GM12875 (cell line): ENCODE measurements around the gene DIP2C.

Experiments used
- H3K4me3 ChIP-seq: one replicate; pipeline ENCODE4 v1.5.1; 2011; ENCODE audit warnings: low read depth, low read length, control low read depth
- TF ChIP-seq, protein P1 (sequence below): IDR thresholded peaks from 2 replicates; pipeline ENCODE4 v1.5.1; 2011; ENCODE audit warnings: low read depth, mild to moderate bottlenecking, control low read depth, inconsistent platforms, low read length, moderate library complexity, borderline replicate concordance; ENCODE audit not compliant: insufficient read depth

The DIP2C gene

DNA sequence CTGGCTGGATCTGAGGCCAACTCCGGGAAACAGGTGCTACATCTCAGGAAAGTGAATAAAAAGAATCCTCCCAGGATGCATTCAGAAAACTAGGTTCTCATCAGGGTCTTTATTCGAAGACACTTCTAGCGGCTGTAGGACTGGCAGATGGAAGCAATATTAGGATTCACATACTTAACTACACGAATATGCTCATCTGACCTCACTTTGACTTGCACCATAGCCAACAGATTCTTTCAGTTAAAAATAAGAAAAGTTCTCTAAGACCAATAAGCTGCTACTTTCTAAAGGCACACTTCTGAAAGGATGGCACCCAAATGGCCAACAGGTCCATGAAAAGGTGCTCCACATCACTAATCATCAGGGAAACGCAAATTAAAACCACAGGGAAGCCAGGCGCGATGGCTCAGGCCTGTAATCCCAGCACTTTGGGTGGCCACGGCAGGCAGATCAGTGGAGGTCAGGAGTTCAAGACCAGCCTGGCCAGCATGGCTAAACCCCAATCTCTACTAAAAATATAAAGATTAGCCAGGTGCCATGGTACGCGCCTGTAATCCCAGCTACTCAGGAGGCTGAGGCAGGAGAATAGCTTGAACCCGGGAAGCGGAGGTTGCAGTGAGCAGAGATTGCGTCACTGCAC is 296.2 kb downstream of the DIP2C start:
- TF ChIP-seq, protein P1, sequence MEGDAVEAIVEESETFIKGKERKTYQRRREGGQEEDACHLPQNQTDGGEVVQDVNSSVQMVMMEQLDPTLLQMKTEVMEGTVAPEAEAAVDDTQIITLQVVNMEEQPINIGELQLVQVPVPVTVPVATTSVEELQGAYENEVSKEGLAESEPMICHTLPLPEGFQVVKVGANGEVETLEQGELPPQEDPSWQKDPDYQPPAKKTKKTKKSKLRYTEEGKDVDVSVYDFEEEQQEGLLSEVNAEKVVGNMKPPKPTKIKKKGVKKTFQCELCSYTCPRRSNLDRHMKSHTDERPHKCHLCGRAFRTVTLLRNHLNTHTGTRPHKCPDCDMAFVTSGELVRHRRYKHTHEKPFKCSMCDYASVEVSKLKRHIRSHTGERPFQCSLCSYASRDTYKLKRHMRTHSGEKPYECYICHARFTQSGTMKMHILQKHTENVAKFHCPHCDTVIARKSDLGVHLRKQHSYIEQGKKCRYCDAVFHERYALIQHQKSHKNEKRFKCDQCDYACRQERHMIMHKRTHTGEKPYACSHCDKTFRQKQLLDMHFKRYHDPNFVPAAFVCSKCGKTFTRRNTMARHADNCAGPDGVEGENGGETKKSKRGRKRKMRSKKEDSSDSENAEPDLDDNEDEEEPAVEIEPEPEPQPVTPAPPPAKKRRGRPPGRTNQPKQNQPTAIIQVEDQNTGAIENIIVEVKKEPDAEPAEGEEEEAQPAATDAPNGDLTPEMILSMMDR, result no peak
- H3K4me3 ChIP-seq, result no peak overlapping the region

DNA sequence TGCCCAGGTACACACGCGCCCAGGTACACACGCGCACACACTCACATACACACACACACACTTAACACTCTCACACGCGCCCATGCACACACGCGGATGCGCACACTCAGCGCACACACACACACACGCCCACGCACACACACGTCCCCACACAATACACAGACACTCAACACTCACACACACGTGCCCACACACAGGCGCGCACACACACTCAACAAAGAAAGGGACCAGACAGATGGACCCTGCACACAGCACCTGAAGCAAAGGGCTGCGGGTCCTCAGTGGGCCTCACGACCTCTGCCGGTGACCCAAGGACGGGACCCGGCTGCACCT is 296.8 kb downstream of the DIP2C start:
- TF ChIP-seq, protein P1, result no peak
- H3K4me3 ChIP-seq, result no peak overlapping the region

DNA sequence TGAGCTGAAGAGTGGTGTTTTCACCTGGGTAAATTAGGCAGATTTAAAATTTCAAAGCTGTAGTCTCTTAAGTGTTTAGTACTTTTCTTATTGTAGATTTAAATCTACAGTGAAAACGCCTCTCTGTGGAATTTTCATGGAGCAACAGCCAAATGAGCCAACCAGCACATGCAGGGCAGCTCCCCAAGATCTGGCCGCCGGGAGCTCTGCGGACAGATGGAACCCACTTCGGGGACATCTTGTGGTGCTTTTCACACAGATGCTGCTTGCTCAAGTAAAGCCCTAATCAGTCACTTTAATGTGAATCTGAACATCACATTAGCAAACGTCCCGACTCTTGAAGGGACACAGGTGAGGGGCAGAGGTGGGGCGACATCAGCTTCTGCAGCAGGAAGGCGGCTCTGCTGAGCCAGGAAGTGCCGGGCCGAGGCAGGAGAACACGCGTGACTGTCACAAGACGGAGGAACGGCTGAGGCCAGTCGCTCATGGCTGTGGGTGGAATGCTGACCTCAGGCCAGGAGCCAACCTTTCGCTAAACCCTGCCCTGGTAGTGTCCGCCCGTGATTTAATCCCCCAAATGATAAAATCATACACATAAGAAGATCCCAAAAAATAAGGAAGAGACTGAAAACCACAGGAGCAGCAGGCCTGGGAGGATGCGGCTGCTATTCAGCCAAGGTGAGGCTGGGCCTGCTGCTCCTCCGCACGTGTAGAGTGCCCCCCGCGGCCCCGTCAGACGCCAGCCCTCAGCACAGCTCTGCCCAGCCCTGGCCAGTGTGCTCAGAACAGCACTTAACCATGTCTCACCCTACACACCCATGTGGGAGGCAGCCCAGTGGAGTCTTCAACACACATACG is 297.4 kb downstream of the DIP2C start:
- TF ChIP-seq, protein P1, result no peak

DNA sequence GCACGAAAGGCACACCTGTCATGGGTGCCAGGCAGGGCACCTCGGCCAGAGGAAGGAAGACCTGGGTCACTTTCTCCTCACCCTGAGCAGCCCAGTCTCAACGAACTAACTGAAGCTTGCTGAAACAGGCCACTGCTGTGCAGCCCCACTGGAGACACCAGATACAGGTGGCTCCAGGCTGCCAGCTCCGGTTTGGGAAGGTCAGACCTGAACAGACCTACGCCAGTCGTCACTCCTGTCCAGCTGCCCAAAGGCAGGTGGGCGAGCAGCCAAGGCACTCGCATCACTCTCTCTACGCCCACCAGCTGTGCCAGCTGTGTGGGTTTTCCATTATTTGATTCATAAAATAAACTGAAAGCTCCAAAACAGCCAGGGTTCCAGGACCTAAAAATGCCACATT is 298.2 kb downstream of the DIP2C start:
- no peak overlapping the region for H3K4me3 ChIP-seq
- TF ChIP-seq, protein P1, result no peak

More for the DNA sequence above, 297.4 kb downstream of the DIP2C start:
- no peak overlapping the region for H3K4me3 ChIP-seq

DNA sequence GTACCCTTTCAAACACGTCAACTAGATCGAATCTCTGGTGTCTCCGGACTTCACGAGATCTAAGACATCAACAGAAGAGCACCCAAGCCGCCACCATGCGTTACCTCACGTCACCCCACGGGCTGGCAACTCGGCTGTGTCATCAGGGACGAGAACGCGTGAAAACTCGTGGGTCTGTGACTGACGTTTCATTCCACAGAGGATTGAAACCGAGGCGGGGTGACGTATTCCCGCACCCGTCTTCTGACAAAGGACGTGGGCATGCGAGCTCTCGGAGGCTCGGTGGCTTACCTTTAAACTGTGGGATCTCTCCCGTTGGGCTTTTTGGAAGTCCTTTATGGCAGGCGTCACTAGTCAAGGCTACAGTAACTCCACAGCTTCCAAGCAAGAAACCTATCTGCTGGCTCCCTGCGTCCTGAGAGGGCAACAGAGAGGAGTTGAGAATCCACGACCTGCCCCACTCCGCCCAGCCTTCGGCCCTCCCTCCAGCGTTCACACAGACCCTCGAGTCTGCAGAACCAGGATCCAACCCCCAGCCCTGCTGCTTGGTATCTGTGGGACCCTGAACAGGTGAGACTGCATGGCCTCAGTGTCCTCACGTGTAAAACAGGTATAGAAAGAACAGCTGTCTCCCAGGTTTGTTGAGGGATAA is 298.9 kb downstream of the DIP2C start:
- TF ChIP-seq, protein P1, result no peak
- no peak overlapping the region for H3K4me3 ChIP-seq

DNA sequence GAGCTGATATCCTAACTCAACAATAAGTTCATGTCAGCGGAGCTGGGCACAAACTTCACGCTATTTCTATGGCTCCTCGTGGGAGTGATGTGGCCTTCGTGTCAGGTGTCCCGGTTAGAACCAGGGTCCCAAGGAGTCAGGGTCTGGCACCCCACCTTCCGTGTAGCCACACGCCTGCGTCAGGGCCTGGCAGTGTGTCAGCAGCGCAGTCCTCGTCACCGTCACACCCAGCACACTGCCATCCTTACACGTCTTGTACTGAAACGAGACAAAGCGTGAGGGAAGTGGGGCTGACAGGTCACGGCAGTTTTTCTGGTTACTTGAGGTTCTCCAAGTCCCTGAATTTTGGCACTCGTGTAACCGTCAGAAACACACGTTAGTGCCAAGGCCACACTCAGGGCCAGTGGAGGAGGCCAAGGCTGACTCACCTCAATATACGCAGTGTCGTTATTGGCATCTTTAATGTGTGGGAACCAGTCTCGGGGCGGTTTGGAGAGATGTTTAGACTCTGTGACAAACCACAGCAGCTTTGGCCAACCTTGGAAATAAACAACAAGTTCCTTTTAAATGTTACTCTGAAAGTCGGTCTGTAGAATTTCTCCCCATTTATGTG is 299.5 kb downstream of the DIP2C start:
- H3K4me3 ChIP-seq, result no peak overlapping the region
- TF ChIP-seq, protein P1, result no peak
